IMR-90 (cell line): ENCODE data around the gene CHD9. TPM values are rescaled to one million over a fixed set of nuclear protein-coding genes. Genes with fewer than 3 reads are reported as not detected.

Experiments used
- ATAC-seq: fragments of 200-7000 bp; cut with Tn5 transposase; 2 replicates; pipeline ENCODE4 v1.9.1; 2020; ENCODE audit warnings: low read depth, mild to moderate bottlenecking, moderate library complexity
- BruUV-seq: library from RNA; stranded (reverse); fragments of 400-500 nt; replicated peaks from 2 replicates; lab custom pipeline; 2021; lab: Mats Ljungman, UMichigan
- CTCF ChIA-PET: fragments of 300-600 bp; formaldehyde crosslinking; extraction: SDS; loops from one replicate; lab custom pipeline; 2021; ENCODE audit warnings: antibody characterized with exemption; lab: Yijun Ruan, JAX
- POLR2A ChIA-PET: fragments of 300-600 bp; sonication (Branson Sonifier 250); formaldehyde crosslinking; loops from one replicate; lab custom pipeline; 2022; ENCODE audit warnings: antibody characterized with exemption; ENCODE audit not compliant: unreplicated experiment; lab: Charles Lee
- DNase-seq: peaks from one replicate; pipeline ENCODE4 v3.0.0; 2013
- H2AFZ ChIP-seq: replicated peaks from 2 replicates; pipeline ENCODE3; 2013; ENCODE audit warnings: low read length, mild to moderate bottlenecking; ENCODE audit not compliant: poor library complexity
- H2AK5ac ChIP-seq: 2 replicates; pipeline ENCODE4 v1.6.1; 2013; ENCODE audit warnings: low read depth, low read length, inconsistent platforms
- H2AK9ac ChIP-seq: replicated peaks from 2 replicates; pipeline ENCODE3; 2013; ENCODE audit warnings: mild to moderate bottlenecking, low read depth, low read length, moderate library complexity; ENCODE audit not compliant: poor library complexity
- H2BK120ac ChIP-seq: 2 replicates; pipeline ENCODE4 v1.6.1; 2013; ENCODE audit warnings: low read depth, low read length, inconsistent platforms
- H2BK15ac ChIP-seq: 3 replicates; pipeline ENCODE4 v1.6.1; 2013; ENCODE audit warnings: low read depth, low read length, inconsistent platforms
- H2BK20ac ChIP-seq: 2 replicates; pipeline ENCODE4 v1.6.1; 2013; ENCODE audit warnings: low read depth, mild to moderate bottlenecking, inconsistent platforms, low read length, moderate library complexity
- H2BK5ac ChIP-seq: 2 replicates; pipeline ENCODE4 v1.6.1; 2013; ENCODE audit warnings: mild to moderate bottlenecking, low read depth, low read length, inconsistent platforms; ENCODE audit not compliant: poor library complexity, severe bottlenecking
- H3K14ac ChIP-seq: replicated peaks from 2 replicates; pipeline ENCODE4 v1.6.1; 2013; ENCODE audit warnings: low read depth, low read length, inconsistent platforms
- H3K18ac ChIP-seq: 2 replicates; pipeline ENCODE4 v1.6.1; 2013; ENCODE audit warnings: low read depth, low read length, control low read depth
- H3K23ac ChIP-seq: 2 replicates; pipeline ENCODE4 v1.6.1; 2013; ENCODE audit warnings: low read depth, low read length, inconsistent platforms
- H3K27ac ChIP-seq: 2 replicates; pipeline ENCODE4 v1.5.1; 2013; ENCODE audit warnings: mild to moderate bottlenecking, control low read depth, low read length; ENCODE audit not compliant: insufficient read depth
- H3K27me3 ChIP-seq: 2 replicates; pipeline ENCODE4 v1.6.1; 2013; ENCODE audit warnings: low read length; ENCODE audit not compliant: control insufficient read depth, insufficient read depth
- H3K36me3 ChIP-seq: 2 replicates; pipeline ENCODE4 v1.6.1; 2013; ENCODE audit warnings: low read length, mixed read lengths; ENCODE audit not compliant: control insufficient read depth, insufficient read depth
- H3K4ac ChIP-seq: 2 replicates; pipeline ENCODE4 v1.6.1; 2013; ENCODE audit warnings: low read depth, low read length, inconsistent platforms
- H3K4me1 ChIP-seq: 2 replicates; pipeline ENCODE4 v1.6.1; 2013; ENCODE audit warnings: low read length, mixed read lengths; ENCODE audit not compliant: control insufficient read depth, insufficient read depth
- H3K4me2 ChIP-seq: 2 replicates; pipeline ENCODE4 v1.6.1; 2013; ENCODE audit warnings: low read depth, mild to moderate bottlenecking, control low read depth, low read length, moderate library complexity
- H3K4me3 ChIP-seq: 2 replicates; pipeline ENCODE4 v1.5.1; 2013; ENCODE audit warnings: low read depth, mild to moderate bottlenecking, control low read depth, low read length, moderate library complexity; ENCODE audit not compliant: insufficient read depth
- H3K56ac ChIP-seq: 2 replicates; pipeline ENCODE4 v1.6.1; 2013; ENCODE audit warnings: low read length, inconsistent platforms; ENCODE audit not compliant: insufficient read depth; ENCODE audit errors: extremely low read depth
- H3K79me1 ChIP-seq, 2 experiments: 2 replicates each; pipeline ENCODE4 v1.6.1; 2013; ENCODE audit warnings: low read length in 2 of 2, inconsistent platforms in 1 of 2, low read depth in 1 of 2
- H3K9ac ChIP-seq: 2 replicates; pipeline ENCODE4 v1.6.1; 2013; ENCODE audit warnings: low read depth, low read length, control low read depth
- H3K9me1 ChIP-seq: 2 replicates; pipeline ENCODE4 v1.6.1; 2013; ENCODE audit warnings: low read length, inconsistent platforms; ENCODE audit not compliant: insufficient read depth
- H3K9me3 ChIP-seq: 2 replicates; pipeline ENCODE4 v1.6.1; 2013; ENCODE audit warnings: low read length; ENCODE audit not compliant: control insufficient read depth, insufficient read depth
- H4K20me1 ChIP-seq: 2 replicates; pipeline ENCODE4 v1.6.1; 2013; ENCODE audit warnings: low read length, inconsistent platforms; ENCODE audit not compliant: insufficient read depth
- H4K5ac ChIP-seq: 2 replicates; pipeline ENCODE4 v1.6.1; 2013; ENCODE audit warnings: mild to moderate bottlenecking, low read depth, low read length, control low read depth
- H4K8ac ChIP-seq, 2 experiments: 2 replicates each; pipeline ENCODE4 v1.6.1; 2013; ENCODE audit warnings: low read depth in 2 of 2, low read length in 2 of 2, control low read depth in 1 of 2, inconsistent platforms in 1 of 2
- H4K91ac ChIP-seq: 2 replicates; pipeline ENCODE4 v1.6.1; 2013; ENCODE audit warnings: low read depth, low read length, inconsistent platforms; ENCODE audit not compliant: insufficient read depth
- BHLHE40 ChIP-seq: fragments of 150-350 bp; IDR thresholded peaks from 2 replicates; pipeline ENCODE4 v1.6.1; 2016; ENCODE audit warnings: mild to moderate bottlenecking, low read depth, low read length
- CEBPB ChIP-seq: IDR thresholded peaks from 2 replicates; pipeline ENCODE4 v1.6.1; 2012; ENCODE audit warnings: low read depth, low read length, improper control_type of control experiment
- CHD1 ChIP-seq: IDR thresholded peaks from 2 replicates; pipeline ENCODE4 v1.6.1; 2012; ENCODE audit warnings: low read depth, low read length, improper control_type of control experiment
- FOS ChIP-seq: fragments of 150-350 bp; IDR thresholded peaks from 2 replicates; pipeline ENCODE4 v1.6.1; 2016; ENCODE audit warnings: low read depth, low read length
- MAFK ChIP-seq: IDR thresholded peaks from 2 replicates; pipeline ENCODE4 v1.6.1; 2012; ENCODE audit warnings: low read depth, low read length, improper control_type of control experiment
- MAZ ChIP-seq: IDR thresholded peaks from 2 replicates; pipeline ENCODE4 v1.6.1; 2012; ENCODE audit warnings: low read depth, mild to moderate bottlenecking, low read length, improper control_type of control experiment, moderate library complexity, borderline replicate concordance
- MXI1 ChIP-seq: IDR thresholded peaks from 2 replicates; pipeline ENCODE4 v1.6.1; 2012; ENCODE audit warnings: low read depth, mild to moderate bottlenecking, low read length, moderate library complexity, borderline replicate concordance
- NFE2L2 ChIP-seq: fragments of 150-350 bp; IDR thresholded peaks from 2 replicates; pipeline ENCODE4 v1.6.1; 2016; ENCODE audit warnings: low read depth, mild to moderate bottlenecking, low read length
- POLR2A ChIP-seq: IDR thresholded peaks from 2 replicates; pipeline ENCODE4 v1.6.1; 2012; ENCODE audit warnings: mild to moderate bottlenecking, low read depth, low read length
- RAD21 ChIP-seq: IDR thresholded peaks from 2 replicates; pipeline ENCODE4 v1.6.1; 2012; ENCODE audit warnings: low read length, improper control_type of control experiment
- RFX5 ChIP-seq: IDR thresholded peaks from 2 replicates; pipeline ENCODE4 v1.8.0; 2012; ENCODE audit warnings: low read depth, mild to moderate bottlenecking, low read length, moderate library complexity
- SMC3 ChIP-seq: fragments of 150-350 bp; IDR thresholded peaks from 2 replicates; pipeline ENCODE4 v1.6.1; 2016; ENCODE audit warnings: low read depth, mild to moderate bottlenecking, antibody characterized with exemption, low read length, moderate library complexity
- WGBS, 2 experiments: methylation state at CpG; one replicate each; pipeline versions ENCODE4 v1.1.5 to v1.1.7; 2013; ENCODE audit warnings: missing lambda C conversion rate in 2 of 2; ENCODE audit not compliant: insufficient read length in 1 of 2; ENCODE audit errors: extremely low coverage in 2 of 2; 5-methylcytosine and 5-hydroxymethylcytosine counted together
- dilution Hi-C: fragments of 300-500 bp; cut with HindIII; formaldehyde crosslinking; loops from one replicate; pipeline ENCODE4 v1.14.3; 2018; ENCODE audit warnings: low sequenced_read_pairs; ENCODE audit not compliant: unreplicated experiment
- in situ Hi-C: fragments of 300-500 bp; cut with MboI; formaldehyde crosslinking; loops from 3 replicates; pipeline ENCODE4 v1.14.3; 2019; ENCODE audit warnings: low sequenced_read_pairs, inconsistent platforms, mixed read lengths
- intact Hi-C: fragments of 100-400 bp; cut with micrococcal nuclease; formaldehyde crosslinking; loops from 2 replicates; pipeline ENCODE4 v1.10.0; 2022
- polyA plus RNA-seq, 3 experiments: library from polyadenylated mRNA; depleted of rRNA; stranded (reverse); fragments of >200 nt; gene quantifications; 2 replicates each; pipeline ENCODE4 v1.2.3, GENCODE V29; 2012; ENCODE audit warnings: low replicate concordance in 1 of 3
- total RNA-seq: library from RNA; depleted of rRNA; stranded (reverse); fragments of >200 nt; gene quantifications from 2 replicates; pipeline ENCODE4 v1.2.3, GENCODE V29; 2012
- TF ChIP-seq, protein P1 (sequence below): fragments of 150-350 bp; IDR thresholded peaks from 2 replicates; pipeline ENCODE4 v1.6.1; 2016; ENCODE audit warnings: low read depth, mild to moderate bottlenecking, low read length, moderate library complexity, borderline replicate concordance
- TF ChIP-seq, protein P2 (sequence below): fragments of 150-350 bp; IDR thresholded peaks from 2 replicates; pipeline ENCODE4 v1.6.1; 2017; ENCODE audit warnings: mild to moderate bottlenecking, antibody characterized with exemption, low read length, low read depth

CHD9 gene
- total and polyA plus RNA-seq, 2 of the 4 experiments (the other 2 are of a cell fraction): 9.1 to 48.8 TPM

DNA sequence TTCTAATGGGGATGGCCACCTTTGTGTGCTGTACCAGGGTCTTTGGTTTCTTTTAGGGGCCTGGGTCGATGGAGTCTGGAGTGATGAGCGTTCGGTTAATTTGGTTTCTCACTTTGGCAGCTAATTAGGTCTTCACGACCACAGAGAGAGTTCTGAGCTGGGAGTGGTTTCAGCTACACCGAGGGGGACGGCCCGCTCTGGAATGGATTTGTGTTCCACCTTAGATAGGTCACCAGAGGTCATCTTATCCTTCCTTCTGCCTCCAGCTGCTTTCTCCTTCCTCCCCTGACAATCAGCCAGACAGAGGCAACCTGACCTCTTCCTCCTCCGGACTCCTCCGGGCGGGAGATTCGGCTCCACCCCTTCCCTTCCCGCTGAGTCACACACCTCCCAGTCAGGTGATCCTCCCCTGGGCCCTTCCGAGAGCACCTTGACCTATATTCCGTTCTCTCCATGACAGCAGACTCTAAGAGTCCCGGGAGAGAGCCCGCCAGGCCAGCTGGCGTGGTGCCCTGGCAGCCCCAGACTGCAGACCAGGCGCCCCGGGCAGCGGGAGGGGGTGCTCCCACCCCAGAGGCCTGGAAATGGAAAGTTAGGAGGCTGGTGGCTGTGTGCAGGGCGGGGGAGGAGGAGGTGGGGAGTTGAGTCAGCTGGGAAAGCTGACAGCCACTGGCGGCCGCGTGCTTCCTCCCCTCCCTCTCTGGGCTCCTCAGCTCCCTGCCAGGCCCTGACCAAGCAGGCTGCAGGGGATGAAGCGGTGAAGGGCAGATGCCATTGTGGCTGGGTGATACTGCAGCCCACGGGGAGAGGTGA, 44.7 kb downstream of the CHD9 start:
- peaks cover 5 to 45% of the 10 kb centered on the region in 2 experiments; a peak in 2 of 4 replicates for H3K79me1 ChIP-seq
- peak overlapping the region; percentile 67 for H3K4me2 ChIP-seq
- H4K91ac ChIP-seq: peak overlapping the region; percentile 78
- peak; percentile 89 for DNase-seq
- H4K8ac ChIP-seq: peak overlapping the region; percentile 79 to 93
- no peaks in the 10 kb centered on the region for H3K9me3 ChIP-seq
- peak overlapping the region; percentile 53 for H3K18ac ChIP-seq
- H3K27ac ChIP-seq: peak overlapping the region; percentile 91
- POLR2A ChIA-PET: no interaction called here
- no peaks in the 10 kb centered on the region; the same call in 1 of the 2 replicates for H3K9me1 ChIP-seq
- H3K9ac ChIP-seq: peak overlapping the region; percentile 64
- intact Hi-C loops: loop anchor here (1.0 kb wide), 1 partner anchor 44 kb away; no protein-coding TSS in a partner anchor
- CTCF ChIA-PET: interaction anchor here (2.0 to 2.6 kb wide), 2 partner anchors 30 to 44 kb away, joined by 8 to 13 read pairs; partner anchors contain the start of gene CHD9
- peaks cover 9% of the 10 kb centered on the region for H4K20me1 ChIP-seq
- H3K4me3 ChIP-seq: peak overlapping the region; percentile 4
- peak; percentile 83 for ATAC-seq
- TF ChIP-seq RFX5 (no peak), MXI1 (peak; percentile 87; the same call in 1 of the 2 replicates), FOS (peak; percentile 44; the same call in 1 of the 2 replicates), RAD21 (peak; percentile 20; the same call in 1 of the 2 replicates), SMC3 (0 out of 2 replicates have a peak, but pooled peaks have one; percentile 7), CHD1 (no peak; the same call in 1 of the 2 replicates), MAZ (peak; percentile 94), CEBPB (peak; percentile 71), NFE2L2 (peak; percentile 20; the same call in 1 of the 2 replicates), MAFK (no peak), BHLHE40 (peak; percentile 4; the same call in 1 of the 2 replicates), POLR2A (peak; percentile 13; the same call in 1 of the 2 replicates)
- TF ChIP-seq, protein P1, sequence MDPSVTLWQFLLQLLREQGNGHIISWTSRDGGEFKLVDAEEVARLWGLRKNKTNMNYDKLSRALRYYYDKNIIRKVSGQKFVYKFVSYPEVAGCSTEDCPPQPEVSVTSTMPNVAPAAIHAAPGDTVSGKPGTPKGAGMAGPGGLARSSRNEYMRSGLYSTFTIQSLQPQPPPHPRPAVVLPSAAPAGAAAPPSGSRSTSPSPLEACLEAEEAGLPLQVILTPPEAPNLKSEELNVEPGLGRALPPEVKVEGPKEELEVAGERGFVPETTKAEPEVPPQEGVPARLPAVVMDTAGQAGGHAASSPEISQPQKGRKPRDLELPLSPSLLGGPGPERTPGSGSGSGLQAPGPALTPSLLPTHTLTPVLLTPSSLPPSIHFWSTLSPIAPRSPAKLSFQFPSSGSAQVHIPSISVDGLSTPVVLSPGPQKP: no peak
- TF ChIP-seq, protein P2, sequence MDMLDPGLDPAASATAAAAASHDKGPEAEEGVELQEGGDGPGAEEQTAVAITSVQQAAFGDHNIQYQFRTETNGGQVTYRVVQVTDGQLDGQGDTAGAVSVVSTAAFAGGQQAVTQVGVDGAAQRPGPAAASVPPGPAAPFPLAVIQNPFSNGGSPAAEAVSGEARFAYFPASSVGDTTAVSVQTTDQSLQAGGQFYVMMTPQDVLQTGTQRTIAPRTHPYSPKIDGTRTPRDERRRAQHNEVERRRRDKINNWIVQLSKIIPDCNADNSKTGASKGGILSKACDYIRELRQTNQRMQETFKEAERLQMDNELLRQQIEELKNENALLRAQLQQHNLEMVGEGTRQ: peak; percentile 53
- peak overlapping the region; percentile 88 for H2AFZ ChIP-seq
- peak overlapping the region; percentile 86 for H2AK9ac ChIP-seq
- H3K23ac ChIP-seq: peak overlapping the region; percentile 66
- peak overlapping the region; percentile 79 for H2BK5ac ChIP-seq
- H3K27me3 ChIP-seq: no peaks in the 10 kb centered on the region
- peak overlapping the region; percentile 92 for H3K4ac ChIP-seq
- H2BK15ac ChIP-seq: peak overlapping the region; percentile 87; the same call in 2 of the 3 replicates
- in situ Hi-C loops: no loop called here
- dilution Hi-C loops: no loop called here
- H2BK120ac ChIP-seq: peak overlapping the region; percentile 76
- H2BK20ac ChIP-seq: peak overlapping the region; percentile 75
- peak overlapping the region; percentile 82 for H3K56ac ChIP-seq
- BruUV-seq: no TSS peak
- H2AK5ac ChIP-seq: peak overlapping the region; percentile 94
- H3K36me3 ChIP-seq: no peaks in the 10 kb centered on the region
- peak overlapping the region; percentile 44 for H4K5ac ChIP-seq
- WGBS, 2 experiments: 40% methylated on average over 2 of the region's 26 CpGs; no CpG with 5 or more reads in 1 of the 2 experiments
- H3K4me1 ChIP-seq: peaks cover 12% of the 10 kb centered on the region
- peak overlapping the region; percentile 84 for H3K14ac ChIP-seq
